ENCODE data around the gene FLVCR1. TPM values are rescaled to one million over a fixed set of nuclear protein-coding genes. Genes with fewer than 3 reads are reported as not detected.

FLVCR1 gene
- total RNA-seq, 1 experiment from 2014 or later: 67.9 TPM

- H3K36me3 Mint-ChIP-seq: peaks cover 79% of the 10 kb centered on the region
- TF ChIP-seq IRF2 (CRISPR knock-in tag; IDR thresholded peaks at IDR 0.05; ENCODE audit: borderline replicate concordance, low read depth): no peak
- TF ChIP-seq, protein P1, sequence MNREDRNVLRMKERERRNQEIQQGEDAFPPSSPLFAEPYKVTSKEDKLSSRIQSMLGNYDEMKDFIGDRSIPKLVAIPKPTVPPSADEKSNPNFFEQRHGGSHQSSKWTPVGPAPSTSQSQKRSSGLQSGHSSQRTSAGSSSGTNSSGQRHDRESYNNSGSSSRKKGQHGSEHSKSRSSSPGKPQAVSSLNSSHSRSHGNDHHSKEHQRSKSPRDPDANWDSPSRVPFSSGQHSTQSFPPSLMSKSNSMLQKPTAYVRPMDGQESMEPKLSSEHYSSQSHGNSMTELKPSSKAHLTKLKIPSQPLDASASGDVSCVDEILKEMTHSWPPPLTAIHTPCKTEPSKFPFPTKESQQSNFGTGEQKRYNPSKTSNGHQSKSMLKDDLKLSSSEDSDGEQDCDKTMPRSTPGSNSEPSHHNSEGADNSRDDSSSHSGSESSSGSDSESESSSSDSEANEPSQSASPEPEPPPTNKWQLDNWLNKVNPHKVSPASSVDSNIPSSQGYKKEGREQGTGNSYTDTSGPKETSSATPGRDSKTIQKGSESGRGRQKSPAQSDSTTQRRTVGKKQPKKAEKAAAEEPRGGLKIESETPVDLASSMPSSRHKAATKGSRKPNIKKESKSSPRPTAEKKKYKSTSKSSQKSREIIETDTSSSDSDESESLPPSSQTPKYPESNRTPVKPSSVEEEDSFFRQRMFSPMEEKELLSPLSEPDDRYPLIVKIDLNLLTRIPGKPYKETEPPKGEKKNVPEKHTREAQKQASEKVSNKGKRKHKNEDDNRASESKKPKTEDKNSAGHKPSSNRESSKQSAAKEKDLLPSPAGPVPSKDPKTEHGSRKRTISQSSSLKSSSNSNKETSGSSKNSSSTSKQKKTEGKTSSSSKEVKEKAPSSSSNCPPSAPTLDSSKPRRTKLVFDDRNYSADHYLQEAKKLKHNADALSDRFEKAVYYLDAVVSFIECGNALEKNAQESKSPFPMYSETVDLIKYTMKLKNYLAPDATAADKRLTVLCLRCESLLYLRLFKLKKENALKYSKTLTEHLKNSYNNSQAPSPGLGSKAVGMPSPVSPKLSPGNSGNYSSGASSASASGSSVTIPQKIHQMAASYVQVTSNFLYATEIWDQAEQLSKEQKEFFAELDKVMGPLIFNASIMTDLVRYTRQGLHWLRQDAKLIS (CRISPR knock-in tag; IDR thresholded peaks at IDR 0.05; ENCODE audit: borderline replicate concordance): no peak
- TF ChIP-seq PRRX2 (CRISPR knock-in tag; IDR thresholded peaks at IDR 0.05): no peak
- TF ChIP-seq, protein P2, sequence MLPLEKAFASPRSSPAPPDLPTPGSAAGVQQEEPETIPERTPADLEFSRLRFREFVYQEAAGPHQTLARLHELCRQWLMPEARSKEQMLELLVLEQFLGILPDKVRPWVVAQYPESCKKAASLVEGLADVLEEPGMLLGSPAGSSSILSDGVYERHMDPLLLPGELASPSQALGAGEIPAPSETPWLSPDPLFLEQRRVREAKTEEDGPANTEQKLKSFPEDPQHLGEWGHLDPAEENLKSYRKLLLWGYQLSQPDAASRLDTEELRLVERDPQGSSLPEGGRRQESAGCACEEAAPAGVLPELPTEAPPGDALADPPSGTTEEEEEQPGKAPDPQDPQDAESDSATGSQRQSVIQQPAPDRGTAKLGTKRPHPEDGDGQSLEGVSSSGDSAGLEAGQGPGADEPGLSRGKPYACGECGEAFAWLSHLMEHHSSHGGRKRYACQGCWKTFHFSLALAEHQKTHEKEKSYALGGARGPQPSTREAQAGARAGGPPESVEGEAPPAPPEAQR (CRISPR knock-in tag; IDR thresholded peaks at IDR 0.05): no peak
- TF ChIP-seq TCF7 (CRISPR knock-in tag; IDR thresholded peaks at IDR 0.05; ENCODE audit: low read depth): no peak
- TF ChIP-seq TP53 (CRISPR knock-in tag; IDR thresholded peaks at IDR 0.05): no peak
- no peak for TF ChIP-seq GABPB1 (CRISPR knock-in tag; IDR thresholded peaks at IDR 0.05)
- TF ChIP-seq JAZF1 (CRISPR knock-in tag; IDR thresholded peaks at IDR 0.05): no peak
- TF ChIP-seq TEAD4 (CRISPR knock-in tag; IDR thresholded peaks at IDR 0.05): no peak
- TF ChIP-seq, protein P3, sequence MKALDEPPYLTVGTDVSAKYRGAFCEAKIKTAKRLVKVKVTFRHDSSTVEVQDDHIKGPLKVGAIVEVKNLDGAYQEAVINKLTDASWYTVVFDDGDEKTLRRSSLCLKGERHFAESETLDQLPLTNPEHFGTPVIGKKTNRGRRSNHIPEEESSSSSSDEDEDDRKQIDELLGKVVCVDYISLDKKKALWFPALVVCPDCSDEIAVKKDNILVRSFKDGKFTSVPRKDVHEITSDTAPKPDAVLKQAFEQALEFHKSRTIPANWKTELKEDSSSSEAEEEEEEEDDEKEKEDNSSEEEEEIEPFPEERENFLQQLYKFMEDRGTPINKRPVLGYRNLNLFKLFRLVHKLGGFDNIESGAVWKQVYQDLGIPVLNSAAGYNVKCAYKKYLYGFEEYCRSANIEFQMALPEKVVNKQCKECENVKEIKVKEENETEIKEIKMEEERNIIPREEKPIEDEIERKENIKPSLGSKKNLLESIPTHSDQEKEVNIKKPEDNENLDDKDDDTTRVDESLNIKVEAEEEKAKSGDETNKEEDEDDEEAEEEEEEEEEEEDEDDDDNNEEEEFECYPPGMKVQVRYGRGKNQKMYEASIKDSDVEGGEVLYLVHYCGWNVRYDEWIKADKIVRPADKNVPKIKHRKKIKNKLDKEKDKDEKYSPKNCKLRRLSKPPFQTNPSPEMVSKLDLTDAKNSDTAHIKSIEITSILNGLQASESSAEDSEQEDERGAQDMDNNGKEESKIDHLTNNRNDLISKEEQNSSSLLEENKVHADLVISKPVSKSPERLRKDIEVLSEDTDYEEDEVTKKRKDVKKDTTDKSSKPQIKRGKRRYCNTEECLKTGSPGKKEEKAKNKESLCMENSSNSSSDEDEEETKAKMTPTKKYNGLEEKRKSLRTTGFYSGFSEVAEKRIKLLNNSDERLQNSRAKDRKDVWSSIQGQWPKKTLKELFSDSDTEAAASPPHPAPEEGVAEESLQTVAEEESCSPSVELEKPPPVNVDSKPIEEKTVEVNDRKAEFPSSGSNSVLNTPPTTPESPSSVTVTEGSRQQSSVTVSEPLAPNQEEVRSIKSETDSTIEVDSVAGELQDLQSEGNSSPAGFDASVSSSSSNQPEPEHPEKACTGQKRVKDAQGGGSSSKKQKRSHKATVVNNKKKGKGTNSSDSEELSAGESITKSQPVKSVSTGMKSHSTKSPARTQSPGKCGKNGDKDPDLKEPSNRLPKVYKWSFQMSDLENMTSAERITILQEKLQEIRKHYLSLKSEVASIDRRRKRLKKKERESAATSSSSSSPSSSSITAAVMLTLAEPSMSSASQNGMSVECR (CRISPR knock-in tag; IDR thresholded peaks at IDR 0.05; ENCODE audit: borderline replicate concordance): no peak
- TF ChIP-seq NFATC4 (CRISPR knock-in tag; IDR thresholded peaks at IDR 0.05): no peak
- no peak for TF ChIP-seq NR3C1 (CRISPR knock-in tag; conservative IDR thresholded peaks at IDR 0.05; ENCODE audit: low read depth)
- TF ChIP-seq ZNF423 (CRISPR knock-in tag; IDR thresholded peaks at IDR 0.05): no peak
- no peak for TF ChIP-seq SP1 (CRISPR knock-in tag; conservative IDR thresholded peaks at IDR 0.05)
- no peak for TF ChIP-seq NR2C2 (CRISPR knock-in tag; IDR thresholded peaks at IDR 0.05)
- TF ChIP-seq ELF4 (CRISPR knock-in tag; IDR thresholded peaks at IDR 0.05; ENCODE audit: low read depth): no peak
- TF ChIP-seq CREM (CRISPR knock-in tag; IDR thresholded peaks at IDR 0.05): no peak
- no peak for TF ChIP-seq ATF1 (CRISPR knock-in tag; IDR thresholded peaks at IDR 0.05)
- TF ChIP-seq RORB (CRISPR knock-in tag; IDR thresholded peaks at IDR 0.05): no peak
- H3K9me3 Mint-ChIP-seq: no peaks in the 10 kb centered on the region
- 0 out of 2 replicates have a peak overlapping the region, but pooled peaks have one; percentile 26 for H3K4me3 Mint-ChIP-seq
- ChIA-PET POLR2A (interaction anchor here (0.5 to 1.3 kb wide), 3 partner anchors 9 to 88 kb away, joined by 3 to 4 read pairs (median 3); no protein-coding TSS in a partner anchor), CTCF (interaction anchor here (0.5 to 1.6 kb wide), 9 partner anchors 9 to 130 kb away, joined by 3 to 6 read pairs (median 4); partner anchors contain the start of genes FLVCR1 and VASH2)
- peak overlapping the region; percentile 73 for H3K27ac Mint-ChIP-seq
- DNase-seq (ENCODE audit: low spot score) (no peak), ATAC-seq (peak; percentile 78)
- no peaks in the 10 kb centered on the region for H3K27me3 Mint-ChIP-seq (ENCODE audit: low read depth)
- peaks cover 43% of the 10 kb centered on the region for H3K4me1 Mint-ChIP-seq
Observed at GRCh38 chr1:212879947-212880690, 22.0 kb downstream of the FLVCR1 start.
